GM19324 (cell line): ENCODE data around the gene RITA1.

Experiments used
- ATAC-seq: cut with Tn5 transposase; IDR thresholded peaks from one replicate; pipeline ENCODE4 v1.9.1; 2021; ENCODE audit warnings: mild to moderate bottlenecking, moderate library complexity; ENCODE audit not compliant: unreplicated experiment, low FRiP score

Gene RITA1

DNA sequence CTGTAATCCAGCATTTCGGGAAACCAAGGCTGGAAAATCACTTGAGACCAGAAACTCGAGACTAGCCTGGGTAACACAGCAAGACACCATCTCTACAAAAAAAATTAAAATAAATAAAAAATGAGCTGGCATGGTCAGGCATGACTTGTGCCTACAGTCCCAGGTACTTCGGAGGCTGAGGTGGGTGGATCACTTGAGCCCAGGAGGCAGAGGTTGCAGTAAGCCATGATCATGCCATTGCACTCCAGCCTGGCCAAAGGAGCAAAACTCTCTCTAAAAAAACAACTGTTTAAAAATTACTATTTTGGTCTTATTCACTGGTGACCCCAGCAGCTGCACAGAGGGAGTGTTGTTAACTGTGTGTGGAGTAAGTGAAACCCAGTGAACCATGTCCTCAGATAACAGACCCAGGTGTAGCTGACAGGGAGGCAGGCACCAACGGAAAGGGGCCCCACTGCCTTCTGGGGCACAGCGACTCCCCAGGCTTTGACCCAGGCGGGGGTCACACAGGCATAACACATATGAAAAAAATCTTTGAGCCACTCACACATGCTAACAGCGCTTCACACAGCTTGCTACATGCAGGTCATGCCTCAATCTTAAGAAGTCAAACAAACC, 12.3 kb upstream of the RITA1 start:
- peak; percentile 60 for ATAC-seq

DNA sequence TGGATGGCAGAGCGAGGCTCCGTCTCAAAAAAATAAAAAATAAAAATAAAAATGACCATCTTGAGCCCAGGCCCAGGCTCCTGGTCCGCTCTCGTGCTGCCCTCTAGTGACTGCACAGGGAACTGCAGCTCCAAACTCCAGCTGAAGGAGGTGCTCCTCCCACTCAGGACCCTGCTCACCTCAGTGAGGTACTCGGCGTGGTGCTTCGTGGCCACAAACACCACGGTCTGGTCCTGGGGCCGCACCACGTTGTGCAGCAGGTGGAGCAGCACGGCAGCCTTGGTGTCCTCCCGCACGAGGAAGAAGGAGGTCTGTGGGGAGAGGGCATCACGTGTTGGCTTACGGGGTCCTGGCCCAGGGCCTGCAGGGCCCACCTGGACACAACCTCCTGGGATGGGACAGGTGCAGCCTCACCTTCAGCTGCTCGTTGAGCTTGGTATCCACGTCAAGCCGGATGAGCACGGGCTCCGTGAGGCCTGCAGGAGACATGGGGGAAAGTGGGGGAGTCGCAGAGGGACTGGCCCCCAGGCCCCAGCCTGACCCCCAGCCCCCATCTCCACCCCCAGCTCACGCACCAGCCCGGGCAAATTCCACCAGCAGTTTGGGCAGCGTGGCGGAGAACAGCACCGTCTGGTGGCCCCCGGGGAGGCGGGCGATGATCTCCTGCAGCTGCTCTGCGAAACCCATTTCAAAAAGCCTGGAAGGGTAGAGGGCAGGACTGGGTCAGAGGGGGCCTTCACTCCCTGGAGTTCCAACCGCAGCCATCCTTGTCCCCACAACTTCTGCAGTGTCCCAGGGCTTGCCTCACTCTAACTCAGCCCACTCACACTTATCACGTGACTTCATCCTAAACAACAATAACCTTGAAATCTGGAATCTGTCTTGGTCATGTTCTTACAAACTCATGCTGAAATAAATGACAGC, 10.8 kb upstream of the RITA1 start:
- no peak for ATAC-seq

DNA sequence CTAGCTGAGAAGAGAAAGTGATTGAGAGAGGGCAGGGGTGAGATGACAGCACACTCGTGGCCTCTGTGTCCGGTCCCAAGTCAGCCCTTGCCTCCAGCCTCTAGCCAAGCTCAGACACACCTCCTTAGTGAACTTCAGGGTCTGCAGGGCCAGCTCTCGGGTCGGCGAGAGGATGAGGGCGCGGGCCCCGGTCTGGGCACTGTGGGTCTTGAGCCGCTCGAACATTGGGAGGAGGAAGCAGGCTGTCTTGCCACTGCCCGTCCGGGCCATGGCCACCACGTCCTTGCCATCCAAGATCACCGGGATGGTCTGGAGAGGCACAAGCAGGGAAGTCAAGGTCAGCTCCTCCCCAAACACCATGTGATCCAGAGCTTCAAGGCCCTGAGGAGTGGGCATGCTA, 6.5 kb upstream of the RITA1 start:
- no peak for ATAC-seq

DNA sequence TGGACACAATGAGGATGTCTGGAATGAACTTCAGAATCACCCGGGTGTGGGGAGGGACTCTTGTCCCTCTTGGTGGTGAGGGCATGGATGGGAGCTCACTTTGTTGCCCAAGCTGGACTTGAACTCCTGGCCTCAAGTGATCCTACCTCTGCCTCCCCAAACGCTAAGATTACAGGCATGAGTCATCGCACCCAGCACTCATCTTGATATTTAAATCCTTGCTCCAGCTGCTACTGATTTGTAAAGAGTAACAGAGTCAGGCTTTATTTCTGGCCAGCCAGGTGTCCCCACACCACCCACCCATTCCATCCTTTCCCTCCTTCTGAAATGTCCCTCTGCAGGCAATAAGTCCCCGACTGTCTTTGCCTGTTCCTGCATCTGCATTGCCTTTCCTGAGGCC, 5.2 kb upstream of the RITA1 start:
- no peak for ATAC-seq

DNA sequence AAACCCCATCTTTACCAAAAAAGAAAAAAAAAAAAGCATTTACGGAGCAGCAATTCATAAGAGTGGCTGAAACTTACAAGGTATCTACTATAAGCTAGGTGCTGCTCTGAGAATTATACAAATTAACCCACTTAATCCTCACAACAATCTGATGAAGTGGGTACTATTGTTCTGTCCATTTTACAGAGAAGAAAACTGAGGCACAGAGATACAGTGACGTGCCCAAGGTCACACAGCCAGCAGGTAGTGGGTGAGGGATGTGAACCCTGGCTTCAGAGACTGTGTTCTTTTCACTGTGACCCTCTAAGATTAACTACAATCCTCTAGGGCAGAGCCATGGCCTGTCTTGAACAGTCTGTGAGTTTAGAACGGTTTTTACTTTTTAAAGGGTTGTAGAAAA, 3.5 kb upstream of the RITA1 start:
- ATAC-seq, result no peak

DNA sequence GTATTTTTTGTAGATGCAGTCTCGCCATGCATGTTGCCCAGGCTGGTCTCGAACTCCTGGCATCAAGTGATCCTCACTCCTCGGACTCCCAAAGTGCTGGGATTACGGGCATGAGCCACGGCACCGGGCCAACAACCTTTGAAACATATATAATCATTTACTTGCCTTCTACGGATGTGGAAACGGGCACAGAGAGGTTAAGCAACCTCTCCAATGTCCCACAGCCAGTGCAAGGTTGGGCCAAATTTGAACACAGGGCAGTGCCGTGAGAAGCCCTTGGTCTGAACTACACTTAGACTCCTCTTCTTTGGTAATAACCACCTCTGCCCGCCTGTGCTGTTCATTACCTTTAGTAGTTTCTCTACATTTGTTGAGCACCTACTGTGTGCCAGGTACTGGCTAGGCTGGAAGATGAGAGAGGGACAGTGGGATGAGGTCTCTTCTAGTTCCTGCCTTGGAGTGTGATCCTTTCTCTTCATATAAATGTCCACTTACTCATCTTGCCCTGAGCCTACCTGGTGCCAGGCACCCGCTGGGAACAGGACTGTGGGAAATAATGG, 2.4 kb upstream of the RITA1 start:
- no peak for ATAC-seq

DNA sequence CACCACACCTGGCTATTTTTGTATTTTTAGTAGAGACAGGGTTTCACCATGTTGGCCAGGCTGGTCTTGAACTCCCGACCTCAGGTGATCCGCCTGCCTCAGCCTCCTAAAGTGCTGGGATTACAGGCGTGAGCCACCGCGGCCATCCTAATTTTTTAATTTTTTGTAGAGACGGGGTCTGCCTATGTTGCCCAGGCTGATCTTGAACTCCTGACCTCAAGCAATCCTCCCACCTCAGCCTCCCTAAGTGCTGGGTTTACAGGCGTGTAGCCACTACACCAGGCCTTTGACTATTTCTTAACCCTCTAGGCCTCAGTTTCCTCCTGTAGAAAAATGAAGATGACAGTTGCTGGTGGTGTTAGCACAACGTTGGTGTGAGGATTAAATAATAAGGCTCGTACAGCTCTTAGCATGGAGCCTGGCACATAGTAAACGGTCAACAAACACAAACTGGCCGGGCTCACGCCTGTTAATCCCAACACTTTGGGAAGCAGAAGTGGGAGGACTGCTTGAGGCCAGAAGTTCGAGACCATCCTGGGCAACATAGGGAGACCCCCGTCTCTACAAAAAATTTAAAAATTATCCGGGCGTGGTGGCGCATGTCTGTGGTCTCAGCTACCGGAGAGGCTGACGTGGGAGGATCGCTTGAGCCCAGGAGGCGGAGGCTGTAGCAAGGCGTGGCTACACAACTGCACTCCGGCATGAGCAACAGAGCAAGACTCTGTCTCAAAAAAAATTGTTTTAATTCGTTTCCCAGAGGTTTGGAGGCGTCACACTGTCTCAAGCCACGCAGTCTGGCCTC, 1.2 kb upstream of the RITA1 start:
- peak; percentile 53 for ATAC-seq

DNA sequence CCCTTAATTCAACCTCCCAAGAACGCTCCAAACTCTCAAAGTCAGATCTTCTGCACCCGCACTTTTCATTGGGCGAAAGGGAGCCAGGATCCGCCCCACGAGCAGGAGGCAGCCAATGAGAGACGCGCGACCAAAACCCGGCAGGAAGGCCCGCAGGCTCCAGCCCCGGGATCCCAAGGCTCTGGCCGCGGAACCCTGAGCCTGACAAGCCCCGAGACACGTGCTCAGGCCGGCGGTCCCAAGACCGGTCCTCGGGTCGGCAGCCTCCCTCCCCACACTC, 681 bp upstream of the RITA1 start:
- ATAC-seq, result peak; percentile 78

DNA sequence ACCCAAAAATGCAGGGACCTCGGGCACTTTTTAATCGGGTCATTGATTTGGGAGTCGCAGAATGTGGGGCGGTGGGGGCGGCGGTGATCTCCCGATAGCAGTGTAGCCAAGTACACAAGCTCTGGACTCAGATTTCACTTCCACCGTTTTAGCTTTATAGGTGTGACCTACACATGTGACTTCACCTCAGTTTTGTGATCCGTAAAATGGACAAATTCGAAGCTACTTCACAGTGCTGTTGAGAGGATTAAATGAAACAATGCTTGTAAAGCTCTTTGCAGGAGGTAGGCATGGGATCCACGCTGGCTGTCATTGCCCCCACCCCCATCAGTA, 478 bp downstream of the RITA1 start:
- ATAC-seq, result peak; percentile 1

DNA sequence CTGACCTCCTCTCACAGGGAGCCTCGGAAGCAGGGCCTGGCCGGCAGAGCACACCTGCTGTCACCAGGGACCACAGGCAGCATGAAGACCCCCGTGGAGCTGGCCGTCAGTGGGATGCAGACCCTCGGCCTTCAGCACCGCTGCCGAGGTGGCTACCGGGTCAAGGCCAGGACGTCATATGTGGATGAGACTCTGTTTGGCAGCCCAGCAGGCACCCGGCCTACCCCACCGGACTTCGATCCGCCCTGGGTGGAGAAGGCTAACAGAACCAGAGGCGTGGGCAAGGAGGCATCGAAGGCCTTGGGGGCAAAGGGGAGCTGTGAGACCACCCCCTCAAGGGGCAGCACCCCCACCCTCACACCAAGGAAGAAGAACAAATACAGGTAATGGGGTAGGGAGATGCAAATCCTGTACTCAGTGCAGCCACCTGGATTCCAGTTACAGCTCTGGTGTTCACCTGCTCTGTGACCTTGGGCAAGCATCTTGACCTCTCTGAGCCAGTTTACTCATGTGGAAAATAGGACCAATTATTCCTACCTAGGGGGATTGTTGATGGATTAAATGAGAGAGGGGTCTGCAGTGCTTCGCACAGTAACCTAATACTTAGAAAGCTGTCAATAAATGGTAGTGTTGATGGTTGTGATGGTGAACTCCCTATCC, 1.3 kb downstream of the RITA1 start:
- no peak for ATAC-seq

DNA sequence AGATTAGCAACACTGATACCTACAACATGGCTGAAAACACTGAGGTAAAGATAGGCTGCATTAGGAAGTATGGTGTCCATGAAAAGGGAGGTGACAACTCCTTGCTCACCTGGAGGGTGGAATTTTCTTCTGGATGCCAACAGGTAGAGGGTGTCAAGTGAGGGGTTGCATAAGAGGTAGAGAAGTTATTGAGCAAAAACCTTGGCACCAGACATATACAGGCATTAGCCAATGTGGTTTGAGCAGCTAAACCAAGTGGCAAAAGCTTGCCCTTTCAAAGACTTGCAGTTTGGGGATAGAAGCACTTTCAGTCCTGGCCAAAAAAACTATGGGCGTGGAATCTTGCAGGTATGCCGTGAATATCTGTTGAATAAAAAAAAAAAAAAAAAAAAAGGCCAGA, 3.8 kb downstream of the RITA1 start:
- no peak for ATAC-seq

DNA sequence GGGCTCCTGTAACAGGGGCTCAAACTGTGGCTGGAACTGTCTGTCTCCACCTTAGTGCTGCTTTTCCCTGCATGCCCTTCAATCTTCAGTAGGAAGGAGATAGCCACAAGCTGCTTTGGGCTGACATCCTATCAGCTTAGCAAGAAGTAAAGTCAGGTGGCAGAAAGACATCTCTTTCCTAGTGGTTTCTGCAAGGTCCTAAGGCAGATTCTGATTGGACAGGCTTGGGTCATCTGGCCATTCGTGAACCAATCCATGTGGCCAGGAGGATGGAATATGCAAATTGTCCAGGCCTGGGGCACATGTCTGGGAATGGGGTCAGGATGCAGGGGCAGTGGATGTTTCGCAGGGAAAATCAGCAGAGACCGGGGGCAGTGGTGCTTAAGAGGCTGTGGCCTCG, 5.2 kb downstream of the RITA1 start:
- ATAC-seq, result no peak

DNA sequence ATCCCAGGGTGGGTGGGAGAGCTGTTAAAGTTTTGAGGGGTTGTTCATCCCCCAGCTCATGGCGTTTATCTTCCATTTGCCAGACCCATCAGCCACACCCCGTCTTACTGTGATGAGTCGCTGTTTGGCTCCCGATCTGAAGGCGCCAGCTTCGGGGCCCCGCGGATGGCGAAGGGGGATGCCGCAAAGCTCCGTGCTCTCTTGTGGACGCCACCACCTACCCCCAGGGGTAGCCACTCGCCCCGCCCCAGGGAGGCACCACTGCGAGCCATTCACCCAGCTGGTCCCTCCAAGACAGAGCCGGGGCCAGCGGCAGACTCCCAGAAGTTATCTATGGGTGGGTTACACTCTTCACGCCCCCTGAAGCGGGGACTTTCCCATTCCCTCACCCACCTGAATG, 5.7 kb downstream of the RITA1 start:
- no peak for ATAC-seq

DNA sequence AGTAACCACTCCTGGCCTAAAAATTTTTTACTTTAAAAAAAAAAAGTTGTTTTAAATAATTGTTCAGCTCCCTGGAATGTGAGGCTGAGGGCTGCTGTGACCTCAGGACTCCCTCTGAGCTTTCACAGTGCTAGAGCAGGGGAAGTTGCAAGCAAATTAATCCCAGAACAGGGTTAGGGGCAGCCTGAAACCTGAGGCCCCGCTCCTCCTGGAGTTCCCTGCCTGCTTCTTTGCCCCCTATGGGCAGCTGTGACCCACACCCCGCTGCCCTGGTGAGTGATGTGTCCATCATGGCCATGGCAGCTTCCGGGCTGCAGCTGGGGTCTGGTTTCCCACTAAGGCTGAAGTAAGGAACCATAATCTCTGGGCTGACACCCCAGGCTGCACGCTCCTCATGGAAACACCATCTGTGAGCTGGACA, 9.5 kb downstream of the RITA1 start:
- no peak for ATAC-seq

DNA sequence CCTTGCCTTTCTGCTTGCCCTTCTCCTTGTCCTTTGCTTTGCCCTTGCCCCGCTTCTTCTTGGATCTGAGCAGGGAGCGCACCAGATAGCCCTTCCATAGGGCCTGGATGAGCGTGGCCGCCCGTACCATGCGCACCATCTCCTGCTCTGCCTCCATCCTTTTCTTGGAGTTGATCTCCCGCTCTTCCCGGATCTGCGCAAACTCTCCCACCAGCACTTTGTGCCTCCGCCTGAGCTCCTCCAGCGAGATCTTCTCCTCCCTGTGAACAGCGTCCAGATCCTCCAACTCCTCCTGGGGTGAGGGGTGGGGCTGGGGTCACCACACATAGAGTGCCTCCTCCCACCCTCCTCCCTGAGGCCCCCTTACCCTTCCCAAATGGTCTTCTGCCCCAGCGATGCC, 10.1 kb downstream of the RITA1 start:
- ATAC-seq, result no peak

DNA sequence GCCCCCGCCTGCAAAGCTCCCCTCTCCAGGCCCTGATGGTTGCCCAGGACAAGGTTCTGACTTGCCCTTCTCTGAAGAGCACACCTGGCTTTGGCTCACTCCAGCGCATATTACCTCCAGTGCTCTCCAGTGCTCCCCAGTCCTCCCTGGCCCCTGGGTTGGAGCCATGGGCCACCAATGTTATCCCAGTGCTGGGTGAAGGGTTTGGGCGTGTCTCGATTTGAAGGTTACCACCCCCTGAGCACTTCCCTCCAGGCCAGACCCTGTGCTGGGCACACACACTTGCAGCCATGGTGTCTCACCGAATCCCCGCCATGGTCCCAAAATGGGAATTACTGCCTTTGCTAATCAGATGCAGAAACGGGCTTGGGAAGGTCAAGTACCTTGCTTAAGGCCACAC, 11.1 kb downstream of the RITA1 start:
- ATAC-seq, result no peak

DNA sequence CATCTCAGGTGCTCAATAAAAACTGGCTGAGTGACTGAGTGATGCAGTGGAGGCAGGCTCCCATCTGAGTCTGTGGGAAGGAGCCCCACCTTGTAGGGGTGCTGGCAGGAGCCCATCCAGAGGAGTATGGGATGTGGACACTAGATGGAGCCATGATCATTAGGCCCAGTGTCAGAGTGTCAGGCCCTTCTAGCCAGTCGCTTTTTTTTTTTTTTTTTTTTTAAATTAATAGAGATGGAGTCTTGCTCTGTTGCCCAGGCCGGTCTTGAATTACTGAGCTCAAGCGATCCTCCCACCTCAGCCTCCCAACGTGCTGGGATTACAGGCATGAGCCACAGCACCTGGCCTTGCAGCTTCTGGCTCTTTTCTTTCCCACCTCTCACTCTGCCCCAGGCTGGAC, 11.5 kb downstream of the RITA1 start:
- no peak for ATAC-seq

DNA sequence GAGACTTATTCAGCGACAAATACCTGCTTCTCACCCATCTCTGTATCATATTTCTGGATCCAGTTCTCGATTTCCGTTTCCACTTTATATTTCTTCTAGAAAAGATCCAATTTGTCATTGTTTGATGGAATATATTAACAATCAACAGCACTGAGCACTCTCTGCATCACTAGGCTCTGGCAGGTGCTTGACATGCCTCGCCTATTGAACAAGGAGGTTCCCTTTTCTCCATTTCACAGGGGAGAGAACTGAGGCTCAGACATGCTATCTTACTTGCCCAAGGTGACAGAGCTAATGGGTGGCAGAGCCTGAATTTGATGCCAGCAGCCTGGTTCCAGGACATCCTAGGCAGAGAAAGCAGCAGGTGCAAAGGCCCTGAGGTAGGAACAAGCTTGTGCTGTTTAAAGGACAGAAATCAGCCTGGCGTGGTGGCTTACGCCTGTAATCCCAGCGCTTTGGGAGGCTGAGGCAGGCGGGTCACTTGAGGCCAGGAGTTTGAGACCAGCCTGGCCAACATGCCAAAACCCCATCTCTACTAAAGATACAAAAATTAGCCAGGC, 12.1 kb downstream of the RITA1 start:
- no peak for ATAC-seq

DNA sequence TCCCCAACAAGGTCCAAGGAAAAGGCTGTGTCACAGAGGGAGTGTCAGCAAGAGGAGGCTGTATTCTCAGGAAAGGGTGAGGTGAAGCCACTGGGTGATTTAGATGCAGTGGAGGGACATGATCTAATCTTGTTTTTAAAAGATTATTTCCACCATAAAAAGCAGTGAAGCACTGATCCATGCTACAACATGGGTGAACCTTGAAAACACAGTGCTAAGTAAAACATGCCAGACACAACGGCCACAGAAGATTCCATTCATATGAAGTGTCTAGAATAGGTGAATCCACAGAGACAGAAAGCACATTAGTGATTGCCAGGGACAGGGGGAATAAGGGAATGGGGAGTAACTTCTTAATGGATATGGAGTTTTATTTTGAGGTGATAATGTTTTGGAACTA, 12.8 kb downstream of the RITA1 start:
- no peak for ATAC-seq

DNA sequence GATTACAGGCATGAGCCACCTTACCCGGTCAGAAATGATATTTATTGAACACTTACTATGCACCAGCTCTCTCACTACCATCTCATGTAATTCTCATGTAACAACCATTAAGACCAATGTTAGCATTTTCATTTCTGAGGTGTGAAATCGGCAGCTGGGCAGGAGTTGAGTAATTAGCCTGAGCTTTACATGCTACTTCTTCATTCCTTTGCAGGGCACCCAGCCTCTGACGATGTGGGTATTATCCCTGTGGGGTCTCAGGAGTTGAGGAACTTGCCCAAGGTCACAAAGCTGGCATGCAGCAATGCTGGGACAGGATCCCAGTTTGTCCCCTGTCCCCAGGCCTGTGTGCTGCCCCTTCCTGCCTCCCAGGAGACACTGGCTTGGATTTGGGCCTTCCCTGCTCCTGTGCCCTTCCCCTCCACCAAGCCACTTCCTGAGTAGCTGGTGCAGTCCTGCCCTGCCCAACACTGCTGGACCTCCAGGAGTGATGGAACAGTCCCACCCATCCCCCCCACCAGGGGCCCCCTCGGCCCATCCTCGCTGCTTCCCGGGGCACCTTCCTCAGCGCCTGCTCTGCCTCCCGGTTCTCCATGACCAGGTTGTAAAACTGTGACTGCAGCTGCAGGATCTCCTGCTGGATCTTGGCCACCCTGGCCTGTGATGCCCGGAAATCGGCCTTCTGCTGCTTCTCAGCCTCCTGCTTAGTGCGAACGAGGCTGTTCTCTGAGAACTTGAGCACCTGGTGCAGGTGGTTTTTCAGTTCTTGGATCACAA, 14.7 kb downstream of the RITA1 start:
- no peak for ATAC-seq
